OCI-LY3 (cell line): ENCODE data around the gene TENT5C.

Experiments
- H2AFZ ChIP-seq: fragments of 200-600, 300-600 bp; shearing (Covaris generic); 2 replicates; pipeline ENCODE4 v1.6.0; 2014; ENCODE audit warnings: antibody characterized with exemption, low read depth, low read length
- H3K27ac ChIP-seq: fragments of 200-600, 300-600 bp; sonication (generic); 2 replicates; pipeline ENCODE4 v1.5.1; 2014; ENCODE audit warnings: mild to moderate bottlenecking, low read length, moderate library complexity, mixed read lengths
- H3K27me3 ChIP-seq: fragments of 200-600, 300-600 bp; sonication (generic); 2 replicates; pipeline ENCODE4 v1.6.1; 2014; ENCODE audit warnings: low read depth, low read length, mixed read lengths
- H3K36me3 ChIP-seq: fragments of 200-600, 300-600 bp; sonication (generic); replicated peaks from 2 replicates; pipeline ENCODE3; 2014; ENCODE audit warnings: low read depth, low read length, mixed read lengths
- H3K4me1 ChIP-seq: fragments of 300-600, 200-600 bp; sonication (generic); 2 replicates; pipeline ENCODE4 v1.6.1; 2014; ENCODE audit warnings: low read length, mixed read lengths
- H3K4me2 ChIP-seq: fragments of 200-600, 300-600 bp; sonication (generic); 2 replicates; pipeline ENCODE4 v1.6.1; 2014; ENCODE audit warnings: low read length, mixed read lengths
- H3K4me3 ChIP-seq: fragments of 300-600, 200-600 bp; sonication (generic); 2 replicates; pipeline ENCODE4 v1.5.1; 2014; ENCODE audit warnings: antibody characterized with exemption, mild to moderate bottlenecking, low read length, moderate library complexity
- H3K79me2 ChIP-seq: fragments of 300-600, 200-600 bp; shearing (Covaris generic); 2 replicates; pipeline ENCODE4 v1.6.1; 2014; ENCODE audit warnings: mild to moderate bottlenecking, low read length, mixed read lengths
- H3K9ac ChIP-seq: fragments of 300-600, 200-600 bp; shearing (Covaris generic); 2 replicates; pipeline ENCODE4 v1.6.0; 2014; ENCODE audit warnings: mild to moderate bottlenecking, low read length, moderate library complexity
- H3K9me3 ChIP-seq: fragments of 200-600, 300-600 bp; shearing (Covaris generic); 2 replicates; pipeline ENCODE4 v1.6.1; 2014; ENCODE audit warnings: low read length, mixed read lengths; ENCODE audit not compliant: insufficient read depth
- H4K20me1 ChIP-seq: fragments of 200-600, 300-600 bp; sonication (generic); 2 replicates; pipeline ENCODE4 v1.6.1; 2016; ENCODE audit warnings: low read length, mixed read lengths; ENCODE audit not compliant: insufficient read depth
- CTCF ChIP-seq: fragments of 200-600, 300-600 bp; sonication (generic); IDR thresholded peaks from 2 replicates; pipeline ENCODE4 v1.5.1; 2014; ENCODE audit warnings: antibody characterized with exemption, low read length, low read depth
- EZH2phosphoT487 ChIP-seq: fragments of 200-600 bp; shearing (Covaris generic); IDR thresholded peaks from 2 replicates; pipeline ENCODE4 v1.6.1; 2018; ENCODE audit warnings: antibody characterized with exemption, mixed run types, low read depth

Gene TENT5C

GRCh38 chr1:117655220-117655577 lies 49.4 kb downstream of the TENT5C start:
- Histone ChIP-seq H3K4me1 (peaks cover 66% of the 10 kb centered on the region), H3K27me3 (peaks cover 6% of the 10 kb centered on the region; the same call in 1 of the 2 replicates), H3K9me3 (no peaks in the 10 kb centered on the region), H3K27ac (peak overlapping the region; percentile 91), H3K79me2 (no peaks in the 10 kb centered on the region), H3K4me3 (peak overlapping the region; percentile 50), H2AFZ (no peak overlapping the region), H4K20me1 (no peaks in the 10 kb centered on the region), H3K9ac (peak overlapping the region; percentile 57; the same call in 1 of the 2 replicates), H3K4me2 (peak overlapping the region; percentile 84), H3K36me3 (no peaks in the 10 kb centered on the region)
- TF ChIP-seq CTCF (no peak), EZH2phosphoT487 (no peak)

DNA sequence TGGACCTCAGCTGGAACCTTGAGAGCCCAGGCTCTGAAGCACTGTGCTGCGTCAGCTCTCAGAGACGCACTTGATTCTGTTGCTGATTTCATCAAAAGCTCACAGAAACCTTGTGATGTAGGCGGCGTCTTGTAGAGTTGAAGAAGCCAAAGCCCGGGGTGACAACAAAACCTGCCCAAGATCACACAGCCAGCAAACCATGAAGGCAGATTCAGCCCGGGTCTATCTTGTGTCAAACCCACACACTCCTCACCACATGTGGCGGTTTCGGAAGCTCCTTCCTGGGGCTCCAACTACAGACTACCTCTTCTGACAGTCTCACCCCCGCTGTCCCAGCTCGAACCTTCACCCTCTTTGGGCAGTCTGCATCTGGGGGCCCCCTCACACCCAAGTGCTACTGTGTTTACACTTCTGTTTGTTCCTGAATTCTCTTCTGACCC lies 50.4 kb downstream of the TENT5C start:
- H3K4me3 ChIP-seq, result peak overlapping the region; percentile 33
- H2AFZ ChIP-seq, result peak overlapping the region; percentile 62
- peak overlapping the region; percentile 57; the same call in 1 of the 2 replicates for H3K9ac ChIP-seq
- no peaks in the 10 kb centered on the region for H3K79me2 ChIP-seq
- peak overlapping the region; percentile 84 for H3K4me2 ChIP-seq
- H4K20me1 ChIP-seq, result no peaks in the 10 kb centered on the region
- peaks cover 7% of the 10 kb centered on the region; the same call in 1 of the 2 replicates for H3K27me3 ChIP-seq
- TF ChIP-seq CTCF, result no peak
- TF ChIP-seq EZH2phosphoT487, result no peak
- no peaks in the 10 kb centered on the region for H3K36me3 ChIP-seq
- peak overlapping the region; percentile 13; the same call in 1 of the 2 replicates for H3K27ac ChIP-seq
- H3K4me1 ChIP-seq, result peaks cover 74% of the 10 kb centered on the region
- no peaks in the 10 kb centered on the region for H3K9me3 ChIP-seq

- no peak overlapping the region for H3K4me3 ChIP-seq
- H3K9me3 ChIP-seq, result no peaks in the 10 kb centered on the region
- H2AFZ ChIP-seq, result 0 out of 2 replicates have a peak overlapping the region, but pooled peaks have one; percentile 62
- peaks cover 82% of the 10 kb centered on the region for H3K4me1 ChIP-seq
- H3K27me3 ChIP-seq, result peaks cover 13% of the 10 kb centered on the region; the same call in 1 of the 2 replicates
- no peaks in the 10 kb centered on the region for H3K36me3 ChIP-seq
- TF ChIP-seq CTCF (no peak), EZH2phosphoT487 (no peak)
- H3K27ac ChIP-seq, result no peak overlapping the region
- H3K79me2 ChIP-seq, result no peaks in the 10 kb centered on the region
- peak overlapping the region; percentile 84 for H3K4me2 ChIP-seq
- H4K20me1 ChIP-seq, result no peaks in the 10 kb centered on the region
- 0 out of 2 replicates have a peak overlapping the region, but pooled peaks have one; percentile 57 for H3K9ac ChIP-seq
These were observed 51.2 kb downstream of the TENT5C start for GRCh38 chr1:117657031-117657430.

DNA sequence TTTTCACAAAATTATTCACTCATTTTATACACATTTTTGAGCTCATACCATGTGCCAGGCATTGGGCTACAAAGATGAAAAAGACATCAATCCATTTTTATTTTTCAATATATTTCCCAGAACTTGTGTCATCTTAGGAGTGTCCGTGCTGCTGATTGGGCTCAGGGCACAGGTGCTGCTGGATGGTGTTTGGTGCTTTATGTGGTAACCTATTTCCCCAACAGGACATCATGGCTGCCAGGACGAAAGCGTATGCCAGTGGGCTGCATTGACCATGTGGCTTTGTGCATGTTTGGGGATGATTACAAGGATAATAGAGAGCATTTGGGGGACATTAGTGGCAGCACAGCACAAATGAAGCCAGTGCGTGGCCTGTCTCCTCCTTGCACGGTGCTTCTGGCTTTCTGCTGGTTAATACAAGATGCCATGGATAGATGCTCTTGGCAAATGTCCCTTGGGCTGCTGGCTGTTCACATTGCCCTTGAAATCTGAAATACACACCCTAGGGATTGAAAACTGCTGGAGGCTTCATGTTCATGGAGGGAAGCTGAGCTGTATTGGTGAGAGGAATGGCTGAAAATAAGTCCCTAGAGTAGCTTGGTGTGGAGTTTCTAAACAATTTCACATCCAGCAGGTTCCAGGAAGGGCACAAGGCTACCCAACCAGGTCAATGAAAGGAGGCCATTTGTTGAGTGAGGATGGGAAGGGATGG lies 52.3 kb downstream of the TENT5C start:
- peaks cover 13% of the 10 kb centered on the region; the same call in 1 of the 2 replicates for H3K27me3 ChIP-seq
- H3K4me3 ChIP-seq, result no peak overlapping the region
- no peaks in the 10 kb centered on the region for H3K36me3 ChIP-seq
- H3K9ac ChIP-seq, result no peak overlapping the region
- H3K4me2 ChIP-seq, result no peak overlapping the region
- H3K9me3 ChIP-seq, result no peaks in the 10 kb centered on the region
- H2AFZ ChIP-seq, result no peak overlapping the region
- no peaks in the 10 kb centered on the region for H4K20me1 ChIP-seq
- peaks cover 90% of the 10 kb centered on the region for H3K4me1 ChIP-seq
- no peaks in the 10 kb centered on the region for H3K79me2 ChIP-seq
- no peak overlapping the region for H3K27ac ChIP-seq
- no peak for TF ChIP-seq EZH2phosphoT487
- no peak for TF ChIP-seq CTCF
